ENCODE measurements around the gene AKIRIN1. TPM values are rescaled to one million over a fixed set of nuclear protein-coding genes. Genes with fewer than 3 reads are reported as not detected.
"Not testable (repeated sequence)": the region's sequence is repeated elsewhere in the genome, so short reads cannot be mapped to it uniquely, and the experiment has no call there.

Gene AKIRIN1
- total and polyA plus RNA-seq, 12 donors = 9.1 to 71.3 (median 40.7) TPM

- no peak for DNase-seq
- H3K27ac ChIP-seq = no peak overlapping the region
- H3K27me3 ChIP-seq = no peaks in the 10 kb centered on the region
- intact Hi-C loops (cut with DNase I) = no loop called here
- no peaks in the 10 kb centered on the region for H3K9me3 ChIP-seq (replicated peaks in 1 of 3)
- 68 to 75% (median 71%) methylated on average over 10 of the region's 10 CpGs for WGBS, 4 donors
- no peaks in the 10 kb centered on the region for H3K4me1 ChIP-seq (replicated peaks in 1 of 2)
- TF ChIP-seq POLR2A (IDR thresholded peaks at IDR 0.05) (no peak), CTCF (IDR thresholded peaks at IDR 0.05) (no peak)
- no peak overlapping the region for H3K4me3 ChIP-seq
- no peaks in the 10 kb centered on the region for H3K36me3 ChIP-seq (replicated peaks in 1 of 2)
Measured at GRCh38 chr1:39016604-39017171, 25.6 kb downstream of the AKIRIN1 start.

GRCh38 chr1:39017266-39017665 is 26.2 kb downstream of the AKIRIN1 start:
- no peaks in the 10 kb centered on the region for H3K9me3 ChIP-seq (replicated peaks in 1 of 3)
- no peaks in the 10 kb centered on the region for H3K4me1 ChIP-seq (replicated peaks in 1 of 2)
- WGBS, 4 donors = 80 to 86% (median 82%) methylated on average over 5 of the region's 5 CpGs
- H3K27ac ChIP-seq = no peak overlapping the region
- H3K36me3 ChIP-seq (replicated peaks in 1 of 2) = no peaks in the 10 kb centered on the region
- TF ChIP-seq POLR2A (IDR thresholded peaks at IDR 0.05) (no peak), CTCF (IDR thresholded peaks at IDR 0.05) (no peak)
- no peaks in the 10 kb centered on the region for H3K27me3 ChIP-seq
- no peak overlapping the region for H3K4me3 ChIP-seq
- no peak for DNase-seq
- intact Hi-C loops (cut with DNase I) = no loop called here

DNA sequence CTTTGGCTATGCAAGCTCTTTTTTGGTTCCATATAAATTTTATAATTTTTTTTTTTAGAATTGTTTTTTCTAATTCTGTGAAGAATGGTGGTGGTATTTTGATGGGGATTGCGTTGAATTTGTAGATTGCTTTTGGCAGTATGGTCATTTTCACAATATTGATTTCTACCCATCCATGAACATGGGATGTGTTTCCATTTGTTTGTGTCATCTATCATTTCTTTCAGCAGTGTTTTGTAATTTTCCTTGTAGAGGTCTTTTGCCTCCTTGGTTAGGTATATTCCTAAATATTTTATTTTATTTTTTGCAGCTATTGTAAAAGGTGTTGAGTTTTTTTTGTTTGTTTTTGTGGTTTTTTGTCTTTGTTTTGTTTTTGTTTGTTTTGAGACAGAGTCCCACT is 29.4 kb downstream of the AKIRIN1 start:
- H3K4me1 ChIP-seq (replicated peaks in 1 of 2); H3K4me3 ChIP-seq; H3K27ac ChIP-seq; DNase-seq; H3K36me3 ChIP-seq (replicated peaks in 1 of 2); H3K27me3 ChIP-seq; H3K9me3 ChIP-seq (replicated peaks in 1 of 3); intact Hi-C loops (cut with DNase I): not testable (repeated sequence)
- 38 to 88% (median 64%) methylated on average over 1 of the region's 1 CpG for WGBS, 4 donors

DNA sequence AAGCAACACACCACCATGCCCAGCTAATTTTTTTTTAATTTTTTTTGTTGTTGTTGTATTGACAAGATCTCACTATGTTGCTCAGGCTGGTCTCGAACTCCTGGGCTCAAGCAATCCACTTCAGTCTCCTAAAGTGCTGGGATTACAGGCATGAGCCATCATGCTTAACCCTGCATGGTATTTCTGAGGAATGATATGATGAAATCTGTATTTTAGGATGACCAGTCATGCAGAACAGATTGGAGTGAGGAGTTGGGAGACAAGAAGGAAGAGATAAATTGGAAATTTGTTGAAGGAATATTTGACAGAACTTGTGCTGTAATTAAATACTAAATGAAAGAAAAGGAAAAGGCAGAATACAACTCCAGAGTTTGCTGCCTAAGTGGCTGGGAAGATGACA is 30.4 kb downstream of the AKIRIN1 start:
- no peak for DNase-seq
- peaks cover 0 to 5% of the 10 kb centered on the region in 2 donors for H3K4me1 ChIP-seq (replicated peaks in 1 of 2)
- H3K27me3 ChIP-seq = no peaks in the 10 kb centered on the region
- H3K9me3 ChIP-seq (replicated peaks in 1 of 3) = no peaks in the 10 kb centered on the region
- TF ChIP-seq CTCF (IDR thresholded peaks at IDR 0.05) = no peak
- no peak for TF ChIP-seq POLR2A (IDR thresholded peaks at IDR 0.05)
- no peaks in the 10 kb centered on the region for H3K36me3 ChIP-seq (replicated peaks in 1 of 2)
- H3K27ac ChIP-seq = no peak overlapping the region
- intact Hi-C loops (cut with DNase I) = no loop called here
- 50 to 71% (median 63%) methylated on average over 1 of the region's 1 CpG for WGBS, 4 donors
- H3K4me3 ChIP-seq = no peak overlapping the region

DNA sequence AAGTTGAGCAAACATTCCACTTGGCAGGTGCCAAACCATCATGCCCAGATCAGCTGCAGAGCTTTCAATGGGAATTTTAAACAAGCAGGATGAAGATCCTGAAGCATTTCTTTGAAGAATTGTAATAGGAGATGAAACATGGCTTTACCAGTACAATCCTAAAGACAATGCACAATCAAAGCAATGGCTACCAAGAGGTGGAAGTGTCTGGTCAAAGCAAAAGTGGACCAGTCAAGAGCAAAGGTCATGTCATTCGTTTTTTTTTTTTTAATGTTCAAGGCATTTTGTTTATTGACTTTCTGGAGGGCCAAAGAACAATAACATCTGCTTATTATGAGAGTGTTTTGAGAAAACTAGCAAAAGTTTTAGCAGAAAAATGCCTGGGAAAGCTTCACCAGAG is 32.1 kb downstream of the AKIRIN1 start:
- Histone ChIP-seq H3K4me1 (replicated peaks in 1 of 2) (peaks cover 5 to 11% of the 10 kb centered on the region in 2 donors), H3K4me3 (no peak overlapping the region), H3K9me3 (replicated peaks in 1 of 3) (no peaks in the 10 kb centered on the region), H3K27me3 (no peaks in the 10 kb centered on the region), H3K27ac (no peak overlapping the region), H3K36me3 (replicated peaks in 1 of 2) (no peaks in the 10 kb centered on the region)
- TF ChIP-seq CTCF (IDR thresholded peaks at IDR 0.05) (no peak), POLR2A (IDR thresholded peaks at IDR 0.05) (no peak)
- WGBS, 4 donors = 43 to 60% (median 53%) methylated on average over 1 of the region's 1 CpG
- no peak for DNase-seq
- intact Hi-C loops (cut with DNase I) = no loop called here
